Chondrocyte (in vitro differentiated cells): ENCODE data around the gene PYY. TPM values are rescaled to one million over a fixed set of nuclear protein-coding genes. Genes with fewer than 3 reads are reported as not detected.
A peak's percentile ranks its signal among the peaks of the same experiment; 100 is the strongest.
"Not testable (repeated sequence)": the region's sequence is repeated elsewhere in the genome, so short reads cannot be mapped to it uniquely, and the experiment has no call there.

Experiments
- DNase-seq: peaks from one replicate; pipeline ENCODE4 v3.0.0; 2021; ENCODE audit warnings: mixed read lengths, low spot score
- H3K27ac Mint-ChIP-seq: one replicate; pipeline ENCODE4 v1.8.0; 2021; ENCODE audit warnings: mild to moderate bottlenecking, moderate library complexity, mixed read lengths; ENCODE audit not compliant: unreplicated experiment
- H3K27me3 Mint-ChIP-seq: 2 replicates; pipeline ENCODE4 v1.8.0; 2021; ENCODE audit warnings: low read depth, mixed read lengths
- H3K36me3 Mint-ChIP-seq: 2 replicates; pipeline ENCODE4 v1.8.0; 2021; ENCODE audit warnings: low read depth, mixed read lengths
- H3K4me1 Mint-ChIP-seq: 2 replicates; pipeline ENCODE4 v1.8.0; 2021; ENCODE audit warnings: low read depth, mild to moderate bottlenecking, mixed read lengths
- H3K4me3 Mint-ChIP-seq: one replicate; pipeline ENCODE4 v1.8.0; 2021; ENCODE audit warnings: mild to moderate bottlenecking, moderate library complexity, mixed read lengths; ENCODE audit not compliant: unreplicated experiment
- H3K9me3 Mint-ChIP-seq: 2 replicates; pipeline ENCODE4 v1.8.0; 2021; ENCODE audit warnings: low read depth, mixed read lengths
- CTCF ChIP-seq: fragments of 200-600 bp; sonication (generic); IDR thresholded peaks from 2 replicates; pipeline ENCODE4 v1.5.0; 2021; ENCODE audit warnings: antibody characterized with exemption, mild to moderate bottlenecking, moderate library complexity
- total RNA-seq: library from RNA; stranded (reverse); gene quantifications from 3 replicates; pipeline ENCODE4 v1.2.1, GENCODE V29; 2021

The PYY gene
- total RNA-seq, 1 donor from 2014 or later, result not detected

GRCh38 chr17:43942051-43942685 is 11.6 kb downstream of the PYY start, which contains the start of gene PPY:
Gene PPY, minus strand, starts transcription at chr17:43942476. Its CDS starts 822 bp downstream, at chr17:43941654.
- H3K4me1 Mint-ChIP-seq, result peaks cover 3% of the 10 kb centered on the region
- H3K27me3 Mint-ChIP-seq, result peaks cover 10% of the 10 kb centered on the region
- H3K36me3 Mint-ChIP-seq, result no peaks in the 10 kb centered on the region
- H3K27ac Mint-ChIP-seq, result no peak within 1 kb of the TSS
- no peak for DNase-seq
- H3K4me3 Mint-ChIP-seq, result no peak within 1 kb of the TSS
- H3K9me3 Mint-ChIP-seq, result no peaks in the 10 kb centered on the region
- TF ChIP-seq CTCF, result no peak

- no peak overlapping the region for H3K27ac Mint-ChIP-seq
- H3K4me3 Mint-ChIP-seq, result no peak overlapping the region
- H3K4me1 Mint-ChIP-seq, result peaks cover 3% of the 10 kb centered on the region
- TF ChIP-seq CTCF, result peak; percentile 76
- H3K36me3 Mint-ChIP-seq, result no peaks in the 10 kb centered on the region
- DNase-seq, result no peak
- H3K27me3 Mint-ChIP-seq, result peaks cover 11% of the 10 kb centered on the region
- H3K9me3 Mint-ChIP-seq, result no peaks in the 10 kb centered on the region
Measured at GRCh38 chr17:43940630-43941029, 13.1 kb downstream of the PYY start.

- no peak for DNase-seq
- H3K27ac Mint-ChIP-seq, result no peak overlapping the region
- no peak for TF ChIP-seq CTCF
- H3K27me3 Mint-ChIP-seq, result peaks cover 11% of the 10 kb centered on the region
- no peaks in the 10 kb centered on the region for H3K9me3 Mint-ChIP-seq
- no peak overlapping the region for H3K4me3 Mint-ChIP-seq
- H3K36me3 Mint-ChIP-seq, result no peaks in the 10 kb centered on the region
- H3K4me1 Mint-ChIP-seq, result peaks cover 3% of the 10 kb centered on the region
Measured at GRCh38 chr17:43939886-43940285, 13.9 kb downstream of the PYY start.

GRCh38 chr17:43939452-43939851 is 14.3 kb downstream of the PYY start:
- not testable (repeated sequence) for H3K27me3 Mint-ChIP-seq, H3K27ac Mint-ChIP-seq

GRCh38 chr17:43938838-43939182 is 14.9 kb downstream of the PYY start:
- H3K4me3 Mint-ChIP-seq, result no peak overlapping the region
- H3K4me1 Mint-ChIP-seq, result peaks cover 3% of the 10 kb centered on the region
- H3K9me3 Mint-ChIP-seq, result no peaks in the 10 kb centered on the region
- H3K36me3 Mint-ChIP-seq, result no peaks in the 10 kb centered on the region
- TF ChIP-seq CTCF, result no peak
- H3K27ac Mint-ChIP-seq, result no peak overlapping the region
- DNase-seq, result no peak
- H3K27me3 Mint-ChIP-seq, result peaks cover 9% of the 10 kb centered on the region

More at GRCh38 chr17:43939452-43939851, 14.3 kb downstream of the PYY start:
- not testable (repeated sequence) for H3K4me1 Mint-ChIP-seq, H3K9me3 Mint-ChIP-seq, DNase-seq, H3K36me3 Mint-ChIP-seq, H3K4me3 Mint-ChIP-seq

GRCh38 chr17:43936434-43936833 is 17.3 kb downstream of the PYY start:
- Mint-ChIP-seq H3K4me3 (no peak overlapping the region), H3K4me1 (peaks cover 3% of the 10 kb centered on the region), H3K27ac (no peak overlapping the region), H3K9me3 (no peaks in the 10 kb centered on the region), H3K36me3 (no peaks in the 10 kb centered on the region), H3K27me3 (peaks cover 9% of the 10 kb centered on the region)
- DNase-seq, result no peak
- no peak for TF ChIP-seq CTCF
